HFF-Myc (cell line): ENCODE results near the gene KCNQ4.

Source experiments
- DNase-seq: peaks from one replicate; pipeline ENCODE4 v3.0.0-alpha.2; 2011; ENCODE audit warnings: low read depth; ENCODE audit errors: extremely low read depth
- H3K4me3 ChIP-seq: replicated peaks from 2 replicates; pipeline ENCODE4 v1.5.1; 2011; ENCODE audit warnings: low read depth, mild to moderate bottlenecking, control low read depth, low read length
- CTCF ChIP-seq: IDR thresholded peaks from 2 replicates; pipeline ENCODE4 v1.5.1; 2012; ENCODE audit warnings: mild to moderate bottlenecking, low read depth, low read length, control low read depth; ENCODE audit errors: missing control alignments

The KCNQ4 gene

GRCh38 chr1:40748841-40749718 lies 34.5 kb upstream of the KCNQ4 start:
- no peak overlapping the region for H3K4me3 ChIP-seq
- TF ChIP-seq CTCF: no peak
- DNase-seq: no peak

DNA sequence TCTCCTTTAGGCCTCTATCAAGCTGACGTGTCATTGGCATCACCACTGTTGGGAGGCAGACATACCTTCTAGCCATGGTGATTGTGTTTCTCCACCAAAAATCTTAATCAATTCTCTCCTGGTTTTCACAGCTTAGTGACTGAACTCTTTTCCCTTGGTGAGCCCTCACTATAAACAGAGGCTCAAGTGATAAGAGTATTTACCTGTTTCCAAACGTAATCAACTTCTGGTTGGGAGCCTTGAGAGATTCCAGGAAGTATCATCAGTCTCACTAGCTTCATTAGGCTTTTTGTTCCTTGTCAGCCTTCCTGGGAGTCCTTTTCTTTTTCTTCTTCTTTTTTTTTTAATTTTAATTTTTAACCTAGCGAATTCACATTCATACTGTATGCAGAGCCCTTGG lies 33.8 kb upstream of the KCNQ4 start:
- TF ChIP-seq CTCF: no peak
- no peak overlapping the region for H3K4me3 ChIP-seq
- DNase-seq: no peak

GRCh38 chr1:40750451-40750908 lies 33.1 kb upstream of the KCNQ4 start:
- no peak for TF ChIP-seq CTCF
- H3K4me3 ChIP-seq: no peak overlapping the region
- DNase-seq: no peak

DNA sequence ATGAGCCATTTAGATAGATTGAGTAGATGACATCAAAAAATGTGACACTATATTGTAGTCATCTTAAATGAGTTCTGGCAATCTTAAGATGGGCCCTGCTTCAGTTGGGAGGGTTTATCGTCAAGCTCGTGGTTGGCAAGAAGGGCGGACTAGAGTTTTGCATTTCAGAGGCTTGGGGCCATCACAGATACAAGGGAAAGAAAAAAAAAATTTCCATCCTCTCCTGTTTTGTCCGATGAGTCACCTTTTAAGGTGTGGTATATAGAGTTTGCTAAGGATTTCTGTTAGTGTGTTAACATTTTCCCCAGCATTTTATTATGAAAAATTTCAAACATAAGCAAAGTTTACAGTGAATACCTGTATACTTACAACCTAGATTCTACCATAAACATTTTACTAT lies 31.8 kb upstream of the KCNQ4 start:
- DNase-seq: no peak
- no peak for TF ChIP-seq CTCF
- no peak overlapping the region for H3K4me3 ChIP-seq

GRCh38 chr1:40753142-40753882 lies 30.3 kb upstream of the KCNQ4 start:
- TF ChIP-seq CTCF: no peak
- no peak overlapping the region for H3K4me3 ChIP-seq
- DNase-seq: no peak

- no peak for TF ChIP-seq CTCF
- no peak for DNase-seq
- H3K4me3 ChIP-seq: no peak overlapping the region
These were observed 29.4 kb upstream of the KCNQ4 start for GRCh38 chr1:40754201-40754600.
